ENCODE measurements around the gene TAGLN2. TPM values are rescaled to one million over a fixed set of nuclear protein-coding genes. Genes with fewer than 3 reads are reported as not detected.

The TAGLN2 gene
- polyA plus RNA-seq, 2 of the 4 experiments (the other 2 are of a cell fraction): 536 to 811 TPM

GRCh38 chr1:159881622-159882526 is 43.4 kb downstream of the TAGLN2 start (continued):
- TF ChIP-seq, protein P1, sequence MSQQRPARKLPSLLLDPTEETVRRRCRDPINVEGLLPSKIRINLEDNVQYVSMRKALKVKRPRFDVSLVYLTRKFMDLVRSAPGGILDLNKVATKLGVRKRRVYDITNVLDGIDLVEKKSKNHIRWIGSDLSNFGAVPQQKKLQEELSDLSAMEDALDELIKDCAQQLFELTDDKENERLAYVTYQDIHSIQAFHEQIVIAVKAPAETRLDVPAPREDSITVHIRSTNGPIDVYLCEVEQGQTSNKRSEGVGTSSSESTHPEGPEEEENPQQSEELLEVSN (IDR thresholded peaks at IDR 0.05; ENCODE audit: borderline replicate concordance, low read depth): no peak; the same call in 1 of the 2 replicates
- TF ChIP-seq ATOH8 (CRISPR knock-in tag; IDR thresholded peaks at IDR 0.05; ENCODE audit: low read depth) (no peak), NFE2L2 (conservative IDR thresholded peaks at IDR 0.05; ENCODE audit: low read length) (no peak), JUN (IDR thresholded peaks at IDR 0.05) (peak in 1 of 2 experiments; percentile 60; a peak in 1 of 5 replicates), CTCF (IDR thresholded peaks at IDR 0.05) (no peak), CBX2 (IDR thresholded peaks at IDR 0.05; ENCODE audit: borderline replicate concordance, low read depth) (no peak), ESRRA (IDR thresholded peaks at IDR 0.05; ENCODE audit: borderline replicate concordance, low read length) (no peak), TFCP2L1 (CRISPR knock-in tag; IDR thresholded peaks at IDR 0.05) (no peak), CHD4 (IDR thresholded peaks at IDR 0.05; ENCODE audit: borderline replicate concordance) (no peak), SREBF2 (IDR thresholded peaks at IDR 0.05) (no peak), HDAC2 (IDR thresholded peaks at IDR 0.05) (no peak), MAX (IDR thresholded peaks at IDR 0.05) (peak; percentile 92), NR3C1 (IDR thresholded peaks at IDR 0.05) (no peak), POLR2AphosphoS2 (conservative IDR thresholded peaks at IDR 0.05; ENCODE audit: low read length) (no peak), SMC3 (IDR thresholded peaks at IDR 0.05) (0 out of 3 replicates have a peak, but pooled peaks have one; percentile 7), KDM5A (IDR thresholded peaks at IDR 0.05) (no peak), HMGXB4 (CRISPR knock-in tag; IDR thresholded peaks at IDR 0.05; ENCODE audit: borderline replicate concordance) (no peak), RARB (CRISPR knock-in tag; IDR thresholded peaks at IDR 0.05) (no peak), HOXA7 (CRISPR knock-in tag; IDR thresholded peaks at IDR 0.05) (no peak), MAZ (IDR thresholded peaks at IDR 0.05; ENCODE audit: borderline replicate concordance, low read depth, low read length) (no peak), ELK1 (IDR thresholded peaks at IDR 0.05; ENCODE audit: low read depth, low read length) (no peak), ZNF302 (CRISPR knock-in tag; IDR thresholded peaks at IDR 0.05) (no peak), NPAS2 (CRISPR knock-in tag; IDR thresholded peaks at IDR 0.05; ENCODE audit: borderline replicate concordance) (no peak), EP300 (IDR thresholded peaks at IDR 0.05) (0 out of 5 replicates have a peak, but pooled peaks of 1 of the 2 experiments have one; percentile 17), RNF2 (IDR thresholded peaks at IDR 0.05; ENCODE audit: borderline replicate concordance, low read depth) (no peak), EHMT2 (IDR thresholded peaks at IDR 0.05; ENCODE audit: low read depth) (no peak), CEBPB (IDR thresholded peaks at IDR 0.05) (no peak; a peak in 1 of 4 replicates), CHD2 (IDR thresholded peaks at IDR 0.05; ENCODE audit: low read length, partially characterized antibody) (no peak), HES2 (IDR thresholded peaks at IDR 0.05) (peak; percentile 15; the same call in 1 of the 2 replicates), HEYL (CRISPR knock-in tag; IDR thresholded peaks at IDR 0.05) (no peak), EHF (CRISPR knock-in tag; IDR thresholded peaks at IDR 0.05) (no peak), GATA3 (IDR thresholded peaks at IDR 0.05; ENCODE audit: borderline replicate concordance) (peak; percentile 26; the same call in 1 of the 2 replicates), RAD21 (conservative IDR thresholded peaks at IDR 0.05 in 1 of 2, IDR thresholded peaks at IDR 0.05 in 1 of 2) (0 out of 5 replicates have a peak, but pooled peaks of 1 of the 2 experiments have one; percentile 2), PHF8 (IDR thresholded peaks at IDR 0.05; ENCODE audit: borderline replicate concordance, low read depth) (no peak), TP53 (CRISPR knock-in tag; IDR thresholded peaks at IDR 0.05) (no peak)

Measured in A549 (cell line).